T47D (cell line): ENCODE measurements around the gene HOXD4.

ENCODE experiments used
- DNase-seq, 2 experiments: peaks; one replicate each; pipeline versions ENCODE4 v3.0.0 to v3.0.0-alpha.2; 2011 to 2012; ENCODE audit warnings: low read depth in 1 of 2, low spot score in 1 of 2
- JUND ChIP-seq: IDR thresholded peaks from 2 replicates; pipeline ENCODE4 v1.6.1; 2012; ENCODE audit warnings: low read depth
- in situ Hi-C: cut with HindIII; loops from 2 replicates; pipeline ENCODE4 v1.10.0; 2016; ENCODE audit warnings: low sequenced_read_pairs, low pct_unique_long_range_greater_than_20kb

The HOXD4 gene

DNA sequence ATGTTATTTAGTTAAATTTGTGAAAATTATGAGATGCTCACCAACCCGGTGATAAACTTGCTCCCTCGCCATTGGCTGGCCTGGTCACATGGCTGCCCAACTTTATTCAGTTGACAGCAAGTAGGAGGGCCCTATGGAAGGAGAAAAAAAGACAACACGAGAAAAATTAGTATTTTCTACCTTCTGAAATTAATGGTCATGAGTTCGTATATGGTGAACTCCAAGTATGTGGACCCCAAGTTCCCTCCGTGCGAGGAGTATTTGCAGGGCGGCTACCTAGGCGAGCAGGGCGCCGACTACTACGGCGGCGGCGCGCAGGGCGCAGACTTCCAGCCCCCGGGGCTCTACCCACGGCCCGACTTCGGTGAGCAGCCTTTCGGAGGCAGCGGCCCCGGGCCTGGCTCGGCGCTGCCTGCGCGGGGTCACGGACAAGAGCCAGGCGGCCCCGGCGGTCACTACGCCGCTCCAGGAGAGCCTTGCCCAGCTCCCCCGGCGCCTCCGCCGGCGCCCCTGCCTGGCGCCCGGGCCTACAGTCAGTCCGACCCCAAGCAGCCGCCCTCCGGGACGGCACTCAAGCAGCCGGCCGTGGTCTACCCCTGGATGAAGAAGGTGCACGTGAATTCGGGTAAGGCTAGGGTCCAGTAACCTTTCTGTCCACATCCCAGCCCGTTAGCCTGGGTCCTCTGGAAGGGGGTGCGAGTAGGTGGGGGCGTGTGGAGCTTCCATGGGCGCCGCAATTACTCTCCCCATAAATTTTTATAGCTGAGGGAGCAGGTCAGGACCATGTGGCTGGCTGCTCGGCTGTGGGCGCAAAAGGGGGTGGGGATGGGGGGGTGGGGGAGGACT, at the start of gene HOXD4:
Gene HOXD4, plus strand, starts transcription at position 109 of the 846 bp plus-strand sequence. Its CDS starts 84 bp downstream, at position 193.
- TF ChIP-seq JUND: no peak
- in situ Hi-C loops: no loop called here
- no peak for DNase-seq

DNA sequence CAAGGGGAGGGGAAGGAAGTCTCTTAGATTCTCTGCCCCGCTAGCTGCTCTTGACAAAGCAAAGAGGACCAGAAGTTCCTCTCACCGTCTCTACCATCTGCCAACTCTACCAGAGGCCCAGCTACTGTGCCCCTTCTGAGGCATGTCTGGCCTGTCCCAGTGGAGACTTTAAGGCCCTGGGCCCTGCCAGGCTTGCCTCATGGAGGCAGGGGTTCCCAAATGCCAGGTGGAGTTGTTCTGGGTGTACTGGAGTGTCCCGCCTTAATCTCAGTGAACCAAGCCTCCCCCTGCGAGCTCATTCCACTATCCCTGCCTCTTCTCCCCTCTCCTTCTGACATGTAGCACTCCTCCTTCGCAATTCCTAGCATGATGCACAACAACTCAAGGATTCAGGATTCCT, 49.5 kb upstream of the HOXD4 start:
- in situ Hi-C loops: no loop called here
- TF ChIP-seq JUND: no peak
- DNase-seq: no peak

DNA sequence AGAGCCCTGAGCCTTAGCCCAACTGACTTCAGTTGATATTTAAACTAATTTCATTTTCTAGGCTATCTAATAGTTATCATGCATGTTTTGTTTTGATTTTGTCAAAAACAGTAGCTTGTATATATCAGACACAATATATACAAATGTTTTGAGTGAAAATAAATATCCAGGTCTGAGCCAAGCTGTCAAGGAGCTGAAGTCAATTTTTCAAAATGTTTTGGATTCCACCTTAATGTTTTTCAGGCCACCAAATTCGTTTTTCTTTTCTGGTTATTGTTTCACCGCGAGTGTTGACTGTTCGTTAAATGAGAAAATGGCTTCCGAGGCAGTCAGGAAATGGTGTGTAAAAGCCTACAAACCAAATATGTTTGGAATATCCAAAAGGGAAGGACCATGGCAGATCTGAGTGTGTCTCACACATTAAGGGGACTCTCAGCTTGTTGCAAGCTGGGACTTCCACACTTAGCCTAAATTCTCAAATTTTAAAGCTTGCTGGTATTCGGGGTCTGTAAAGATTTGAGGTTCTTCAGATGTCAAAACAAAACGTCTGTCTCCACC, 49.0 kb upstream of the HOXD4 start:
- no peak for TF ChIP-seq JUND
- in situ Hi-C loops: no loop called here
- DNase-seq: no peak

DNA sequence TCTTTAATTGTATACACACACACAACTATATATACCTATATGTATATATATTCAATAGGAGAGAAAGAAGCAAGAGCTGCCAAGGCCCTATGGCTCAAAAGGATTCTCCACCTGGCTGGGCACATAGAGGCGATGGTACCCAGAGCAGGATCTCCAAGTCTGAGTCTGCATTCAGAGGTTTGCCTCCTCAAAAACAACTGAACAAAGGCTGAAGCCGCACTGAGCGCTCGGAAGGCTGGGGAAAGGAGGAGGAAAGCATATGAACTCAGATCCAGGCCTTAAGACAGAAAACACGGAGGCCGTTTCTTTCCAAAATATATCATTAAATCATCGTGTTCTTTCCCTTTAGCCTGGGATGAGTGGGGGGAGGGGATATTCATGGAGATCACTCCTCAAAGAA, 48.2 kb upstream of the HOXD4 start:
- DNase-seq: no peak
- no peak for TF ChIP-seq JUND
- in situ Hi-C loops: no loop called here

DNA sequence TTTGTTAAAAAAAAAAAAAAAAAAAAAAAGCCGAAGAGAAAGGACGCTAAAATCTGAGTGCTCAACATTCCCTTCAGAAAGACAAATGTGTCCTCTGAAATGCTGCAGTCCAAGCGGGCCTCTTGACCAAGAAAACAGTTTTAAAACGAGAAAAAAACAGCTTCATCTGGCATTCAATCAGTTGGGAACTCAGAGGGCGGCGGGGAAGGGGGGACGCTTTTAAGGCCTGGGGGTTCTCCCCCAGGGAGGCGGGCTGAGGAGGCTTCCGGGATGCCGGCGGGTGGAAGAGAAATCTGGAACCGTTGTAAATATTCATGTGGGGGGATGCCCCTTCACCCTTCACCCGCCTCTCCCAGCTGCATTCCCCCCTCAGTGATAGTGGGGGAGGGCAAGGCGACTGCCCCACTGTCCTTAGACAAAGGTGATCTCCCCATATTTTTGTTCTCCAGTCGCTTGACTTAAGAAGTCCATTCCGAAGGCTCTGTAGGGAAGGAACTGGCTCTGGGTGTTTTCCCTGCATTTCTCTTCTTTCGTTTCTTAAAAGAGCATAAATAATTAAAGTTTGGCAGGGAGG, 47.5 kb upstream of the HOXD4 start:
- no peak for DNase-seq
- TF ChIP-seq JUND: no peak
- in situ Hi-C loops: no loop called here

DNA sequence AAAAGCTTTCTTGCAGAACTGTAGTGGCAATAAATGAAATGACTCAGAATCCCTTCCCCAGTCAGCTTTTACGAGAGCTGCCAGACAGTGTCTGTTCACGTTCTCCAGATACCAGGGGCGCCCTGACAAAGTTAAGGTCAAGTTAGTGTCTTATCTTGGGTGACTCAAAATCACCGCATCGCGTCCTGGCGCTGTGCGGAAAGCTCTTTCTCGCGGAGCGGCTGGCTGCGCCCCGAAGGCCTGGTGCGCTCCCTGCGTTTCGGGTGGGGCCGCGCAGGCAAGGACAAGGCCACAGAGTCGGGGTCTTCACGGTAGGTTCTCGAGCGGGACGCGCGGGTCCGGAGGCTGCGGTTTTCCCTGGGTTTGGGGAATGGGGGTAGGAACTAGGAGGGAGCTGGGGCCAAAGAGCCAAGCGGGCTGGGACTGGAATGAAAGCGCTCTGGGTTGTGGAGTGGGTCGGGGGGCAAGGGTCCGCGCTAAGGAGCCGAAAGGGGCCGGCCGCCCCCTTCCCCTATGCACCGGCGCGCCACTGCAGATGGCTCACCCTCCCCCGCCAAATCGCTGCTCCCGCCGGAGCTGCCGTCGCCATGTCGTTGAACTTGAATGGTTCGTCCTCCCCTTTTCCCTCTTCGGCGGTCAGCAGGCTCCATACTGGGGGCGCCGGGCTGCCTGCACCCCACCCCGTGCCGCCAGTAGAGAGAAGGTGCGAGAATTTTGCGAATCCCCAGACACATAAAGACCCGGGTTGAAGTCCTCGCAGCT, 46.9 kb upstream of the HOXD4 start:
- DNase-seq: no peak
- no peak for TF ChIP-seq JUND
- in situ Hi-C loops: no loop called here

DNA sequence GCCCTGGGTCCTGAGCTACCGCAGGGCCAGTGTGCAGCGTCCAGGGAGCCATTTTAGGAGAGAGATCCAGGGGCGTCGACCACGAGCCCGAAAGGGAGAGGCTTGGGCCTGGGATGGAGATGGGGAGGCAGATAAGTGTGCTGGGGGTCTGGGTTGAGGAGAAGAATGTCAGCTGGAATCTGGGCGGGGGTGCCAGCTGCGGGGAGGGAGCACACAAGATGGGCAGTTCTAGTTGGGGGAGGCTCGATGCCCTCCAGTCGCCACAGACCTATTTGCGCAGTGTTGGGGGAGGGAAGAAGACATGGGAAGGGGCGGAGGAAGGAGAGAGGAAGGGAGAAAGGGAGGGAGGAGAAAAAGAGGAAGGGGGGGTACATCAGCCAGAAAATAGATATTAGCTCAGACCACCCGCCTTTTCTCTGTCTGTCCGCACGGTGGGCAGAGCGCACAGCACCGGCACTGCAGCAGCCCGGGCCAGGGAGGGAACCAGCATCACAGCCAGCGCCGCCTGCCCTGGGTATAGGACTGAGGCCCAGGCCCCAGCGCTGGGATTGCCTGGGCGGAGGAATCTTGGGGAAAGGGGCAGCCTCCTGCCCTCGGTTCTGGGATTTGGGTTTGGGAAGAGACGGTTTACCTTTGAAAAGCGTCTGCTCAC, 46.1 kb upstream of the HOXD4 start:
- TF ChIP-seq JUND: no peak
- DNase-seq: no peak
- in situ Hi-C loops: no loop called here

DNA sequence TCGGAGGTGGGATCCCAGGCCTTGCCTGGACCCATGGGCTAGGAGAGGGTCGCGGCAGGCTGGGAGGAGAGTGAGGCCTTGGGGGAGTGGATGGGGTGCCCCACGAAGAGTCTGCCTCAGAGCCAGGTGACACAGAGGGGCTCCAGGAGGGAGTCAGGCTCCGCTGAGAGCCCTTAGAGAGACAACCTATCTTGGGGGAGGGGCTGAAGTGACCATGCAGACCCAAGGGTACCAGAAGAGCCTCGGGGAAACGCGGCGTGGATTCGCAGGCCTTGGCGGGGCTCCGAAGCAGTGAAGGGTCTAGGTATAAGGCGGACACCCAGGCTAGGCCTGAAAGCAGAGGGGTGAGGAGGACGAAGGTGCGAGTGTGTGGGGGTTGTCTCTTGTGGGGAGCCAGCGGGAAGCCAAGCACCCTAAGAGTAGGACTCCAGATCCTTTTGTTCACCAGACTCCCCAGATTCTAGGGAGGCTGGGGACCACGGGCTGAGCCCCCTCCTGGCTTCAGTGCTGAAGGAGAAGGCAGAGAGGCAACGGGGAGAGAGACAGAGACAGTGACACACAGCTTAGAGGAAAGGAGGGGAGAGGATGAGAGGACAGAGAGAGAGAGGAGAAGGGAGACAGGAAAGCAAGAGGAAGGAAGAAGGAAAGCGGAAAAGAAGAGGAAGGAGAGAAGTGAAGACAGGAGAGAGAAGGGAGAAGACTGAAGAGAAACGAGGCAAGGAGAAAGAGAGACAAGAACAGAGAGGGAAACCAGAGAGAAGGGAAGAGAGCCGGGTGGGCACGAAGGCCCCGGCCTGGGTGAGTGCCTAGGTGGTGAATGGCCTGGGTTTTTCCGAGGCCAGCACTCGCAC, 45.4 kb upstream of the HOXD4 start:
- in situ Hi-C loops: no loop called here
- DNase-seq: no peak

DNA sequence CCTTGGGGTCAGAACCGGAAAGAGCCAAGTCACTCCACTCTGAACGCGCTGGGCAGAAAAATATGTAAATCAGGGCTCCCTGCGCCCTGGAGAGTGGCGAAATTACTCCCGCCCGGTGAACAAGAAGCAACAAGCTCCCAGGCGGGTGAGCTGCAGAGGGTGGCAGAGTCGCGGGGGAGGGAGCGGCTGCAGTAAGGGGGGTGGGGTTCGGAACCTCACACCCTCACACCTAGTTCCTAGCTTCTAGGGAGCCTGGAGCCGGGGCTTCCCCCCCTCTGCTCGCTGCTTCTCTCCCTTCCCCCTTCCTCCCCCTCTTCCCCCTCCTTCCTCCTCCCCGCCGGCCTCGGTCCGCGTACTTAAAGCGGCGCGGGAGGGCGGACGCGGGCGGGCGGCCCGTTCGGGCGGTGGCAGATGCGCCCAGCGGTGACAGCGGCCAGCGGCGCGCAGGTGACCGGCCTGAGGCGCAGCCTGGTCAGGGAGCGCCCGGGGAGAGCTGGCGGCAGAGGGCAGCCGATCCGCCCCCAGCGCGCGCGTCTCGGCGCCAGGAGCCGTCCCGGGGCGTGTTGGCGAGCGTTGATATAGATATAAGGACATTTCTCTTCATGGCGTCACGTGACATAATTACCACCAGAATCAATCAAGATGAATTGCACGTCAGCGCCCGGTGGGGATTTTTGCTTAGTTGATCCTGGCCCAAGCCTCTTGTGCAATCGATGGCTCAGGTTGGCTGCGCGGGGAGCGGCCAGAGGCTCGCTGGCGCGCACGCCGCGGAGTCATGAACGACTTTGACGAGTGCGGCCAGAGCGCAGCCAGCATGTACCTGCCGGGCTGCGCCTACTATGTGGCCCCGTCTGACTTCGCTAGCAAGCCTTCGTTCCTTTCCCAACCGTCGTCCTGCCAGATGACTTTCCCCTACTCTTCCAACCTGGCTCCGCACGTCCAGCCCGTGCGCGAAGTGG, 44.5 kb upstream of the HOXD4 start, which contains the start of gene HOXD11:
Gene HOXD11, plus strand, starts transcription at position 700 of the 959 bp plus-strand sequence. Its CDS starts 76 bp downstream, at position 776.
- DNase-seq: peak; percentile 30 to 81
- in situ Hi-C loops: no loop called here
- TF ChIP-seq JUND: no peak

More for the DNA sequence above, 45.4 kb upstream of the HOXD4 start:
- no peak for TF ChIP-seq JUND

DNA sequence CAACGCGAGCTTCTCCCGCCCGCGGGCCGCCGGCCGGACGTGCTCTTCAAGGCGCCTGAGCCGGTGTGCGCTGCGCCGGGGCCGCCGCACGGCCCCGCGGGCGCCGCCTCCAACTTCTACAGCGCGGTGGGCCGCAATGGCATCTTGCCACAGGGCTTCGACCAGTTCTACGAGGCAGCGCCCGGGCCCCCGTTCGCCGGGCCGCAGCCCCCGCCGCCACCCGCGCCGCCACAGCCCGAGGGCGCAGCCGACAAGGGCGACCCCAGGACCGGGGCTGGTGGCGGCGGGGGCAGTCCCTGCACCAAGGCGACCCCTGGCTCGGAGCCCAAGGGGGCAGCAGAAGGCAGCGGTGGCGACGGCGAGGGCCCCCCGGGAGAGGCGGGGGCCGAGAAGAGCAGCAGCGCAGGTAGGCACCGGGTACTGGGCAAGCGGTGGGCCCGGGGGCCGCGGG, 43.6 kb upstream of the HOXD4 start:
- TF ChIP-seq JUND: no peak
- in situ Hi-C loops: no loop called here
- DNase-seq: no peak
